Activated T-helper 2 cell treated with anti-CD3 and anti-CD28 coated beads, Interferon-gamma antibody, Interleukin-2, Interleukin-4, amounts not matched to agents 10 μg/mL and 5 μg/mL and 100 μg/mL, durations not matched to agents 14 hours and 24 hours and 36 hours (primary cell): Measurements from ENCODE around the gene CCNL2. TPM values are rescaled to one million over a fixed set of nuclear protein-coding genes. Genes with fewer than 3 reads are reported as not detected.
"Not testable (repeated sequence)": the region's sequence is repeated elsewhere in the genome, so short reads cannot be mapped to it uniquely, and the experiment has no call there.

ENCODE experiments used
- DNase-seq: peaks from one replicate; pipeline ENCODE4 v3.0.0; 2021; ENCODE audit warnings: low spot score
- H3K27ac Mint-ChIP-seq: one replicate; pipeline ENCODE4 v1.8.0; 2021; ENCODE audit warnings: mixed read lengths
- H3K27me3 Mint-ChIP-seq: one replicate; pipeline ENCODE4 v1.8.0; 2021; ENCODE audit warnings: low read depth, mixed read lengths
- H3K36me3 Mint-ChIP-seq: one replicate; pipeline ENCODE4 v1.8.0; 2021; ENCODE audit warnings: low read depth, mixed read lengths
- H3K4me1 Mint-ChIP-seq: one replicate; pipeline ENCODE4 v1.8.0; 2021; ENCODE audit warnings: low read depth, mixed read lengths
- H3K4me3 Mint-ChIP-seq: one replicate; pipeline ENCODE4 v1.8.0; 2021; ENCODE audit warnings: low read depth, mild to moderate bottlenecking, moderate library complexity, mixed read lengths
- H3K9me3 Mint-ChIP-seq: one replicate; pipeline ENCODE4 v1.8.0; 2021; ENCODE audit warnings: mixed read lengths
- intact Hi-C: fragments of 100-400 bp; cut with micrococcal nuclease; formaldehyde crosslinking; loops from one replicate; pipeline ENCODE4 v1.15.1; 2023
- total RNA-seq: library from RNA; stranded (reverse); gene quantifications from 2 replicates; pipeline ENCODE4 v1.2.3, GENCODE V29; 2022

Gene CCNL2
- total RNA-seq, 1 donor from 2014 or later: 123 TPM

- Mint-ChIP-seq H3K4me3 (no peak overlapping the region), H3K36me3 (no peaks in the 10 kb centered on the region), H3K27me3 (peaks cover 8% of the 10 kb centered on the region), H3K4me1 (peaks cover 8% of the 10 kb centered on the region), H3K9me3 (no peaks in the 10 kb centered on the region), H3K27ac (no peak overlapping the region)
- intact Hi-C loops: no loop called here
- DNase-seq: no peak
Measured at GRCh38 chr1:1420654-1421141, 21.6 kb upstream of the CCNL2 start.

- no peak overlapping the region for H3K4me3 Mint-ChIP-seq
- H3K4me1 Mint-ChIP-seq: peaks cover 8% of the 10 kb centered on the region
- no peaks in the 10 kb centered on the region for H3K36me3 Mint-ChIP-seq
- no peaks in the 10 kb centered on the region for H3K9me3 Mint-ChIP-seq
- no peak overlapping the region for H3K27ac Mint-ChIP-seq
- no peak for DNase-seq
- intact Hi-C loops: no loop called here
- peaks cover 6% of the 10 kb centered on the region for H3K27me3 Mint-ChIP-seq
Measured at GRCh38 chr1:1419813-1420653, 20.9 kb upstream of the CCNL2 start.

GRCh38 chr1:1419363-1419812, 20.3 kb upstream of the CCNL2 start:
- intact Hi-C loops: no loop called here
- H3K27me3 Mint-ChIP-seq: peaks cover 3% of the 10 kb centered on the region
- no peak overlapping the region for H3K4me3 Mint-ChIP-seq
- H3K4me1 Mint-ChIP-seq: peaks cover 8% of the 10 kb centered on the region
- H3K9me3 Mint-ChIP-seq: no peaks in the 10 kb centered on the region
- no peaks in the 10 kb centered on the region for H3K36me3 Mint-ChIP-seq
- H3K27ac Mint-ChIP-seq: no peak overlapping the region
- DNase-seq: no peak

- Mint-ChIP-seq H3K27me3 (peaks cover 2% of the 10 kb centered on the region), H3K4me3 (no peak overlapping the region), H3K9me3 (no peaks in the 10 kb centered on the region), H3K27ac (peak overlapping the region; percentile 26), H3K4me1 (peaks cover 8% of the 10 kb centered on the region), H3K36me3 (no peaks in the 10 kb centered on the region)
- intact Hi-C loops: no loop called here
- no peak for DNase-seq
Measured at GRCh38 chr1:1418464-1419362, 19.6 kb upstream of the CCNL2 start.

GRCh38 chr1:1417825-1418463, 18.8 kb upstream of the CCNL2 start:
- H3K4me3 Mint-ChIP-seq, H3K27me3 Mint-ChIP-seq, H3K27ac Mint-ChIP-seq, H3K36me3 Mint-ChIP-seq, H3K9me3 Mint-ChIP-seq, DNase-seq, H3K4me1 Mint-ChIP-seq, intact Hi-C loops: not testable (repeated sequence)

- H3K27ac Mint-ChIP-seq, intact Hi-C loops, DNase-seq, H3K9me3 Mint-ChIP-seq, H3K27me3 Mint-ChIP-seq, H3K36me3 Mint-ChIP-seq, H3K4me1 Mint-ChIP-seq, H3K4me3 Mint-ChIP-seq: not testable (repeated sequence)
Measured at GRCh38 chr1:1417396-1417795, 18.3 kb upstream of the CCNL2 start.

- no peaks in the 10 kb centered on the region for H3K9me3 Mint-ChIP-seq
- DNase-seq: no peak
- H3K4me1 Mint-ChIP-seq: peaks cover 4% of the 10 kb centered on the region
- intact Hi-C loops: no loop called here
- H3K4me3 Mint-ChIP-seq: no peak overlapping the region
- peaks cover 2% of the 10 kb centered on the region for H3K27me3 Mint-ChIP-seq
- no peaks in the 10 kb centered on the region for H3K36me3 Mint-ChIP-seq
- no peak overlapping the region for H3K27ac Mint-ChIP-seq
Measured at GRCh38 chr1:1415751-1416150, 16.6 kb upstream of the CCNL2 start.

- not testable (repeated sequence) for H3K27me3 Mint-ChIP-seq
Measured at GRCh38 chr1:1412311-1412902, 13.3 kb upstream of the CCNL2 start.

GRCh38 chr1:1411626-1412025, 12.5 kb upstream of the CCNL2 start:
- Mint-ChIP-seq H3K4me3 (no peak overlapping the region), H3K27ac (no peak overlapping the region), H3K27me3 (no peaks in the 10 kb centered on the region), H3K9me3 (no peaks in the 10 kb centered on the region), H3K36me3 (peaks cover 24% of the 10 kb centered on the region), H3K4me1 (peaks cover 9% of the 10 kb centered on the region)
- intact Hi-C loops: no loop called here
- no peak for DNase-seq

More at GRCh38 chr1:1412311-1412902, 13.3 kb upstream of the CCNL2 start:
- DNase-seq, intact Hi-C loops, H3K9me3 Mint-ChIP-seq, H3K4me1 Mint-ChIP-seq, H3K4me3 Mint-ChIP-seq: not testable (repeated sequence)
- Mint-ChIP-seq H3K27ac (peak overlapping the region; percentile 53), H3K36me3 (peaks cover 19% of the 10 kb centered on the region)

GRCh38 chr1:1410238-1410637, 11.1 kb upstream of the CCNL2 start:
- DNase-seq, H3K27me3 Mint-ChIP-seq, H3K9me3 Mint-ChIP-seq, H3K27ac Mint-ChIP-seq, intact Hi-C loops: not testable (repeated sequence)
- Mint-ChIP-seq H3K4me3 (peak overlapping the region; percentile 21), H3K4me1 (peaks cover 15% of the 10 kb centered on the region), H3K36me3 (peaks cover 38% of the 10 kb centered on the region)

- peak overlapping the region; percentile 73 for H3K27ac Mint-ChIP-seq
- H3K27me3 Mint-ChIP-seq: no peaks in the 10 kb centered on the region
- intact Hi-C loops: loop anchor here (1.0 to 10.0 kb wide), 5 partner anchors 8 to 1147 kb away; partner anchors contain the start of genes ATAD3B, AURKAIP1, CCNL2 and TNFRSF14
- no peaks in the 10 kb centered on the region for H3K9me3 Mint-ChIP-seq
- DNase-seq: no peak
- peaks cover 21% of the 10 kb centered on the region for H3K4me1 Mint-ChIP-seq
- peaks cover 54% of the 10 kb centered on the region for H3K36me3 Mint-ChIP-seq
- H3K4me3 Mint-ChIP-seq: peak overlapping the region; percentile 88
Measured at GRCh38 chr1:1407636-1408318, 8.6 kb upstream of the CCNL2 start.
